HG02938 (cell line): ENCODE results near the gene RNF220.
A peak's percentile ranks its signal among the peaks of the same experiment; 100 is the strongest.

ENCODE experiments used
- ATAC-seq: cut with Tn5 transposase; IDR thresholded peaks from one replicate; pipeline ENCODE4 v1.9.1; 2021; ENCODE audit warnings: mild to moderate bottlenecking, moderate library complexity; ENCODE audit not compliant: unreplicated experiment

The RNF220 gene

GRCh38 chr1:44672961-44673674 lies 268.1 kb downstream of the RNF220 start:
- no peak for ATAC-seq

- no peak for ATAC-seq
These were observed 268.6 kb downstream of the RNF220 start for GRCh38 chr1:44673675-44674112.

GRCh38 chr1:44674113-44675000 lies 269.3 kb downstream of the RNF220 start, which contains the start of the genes ARMH1 and TMEM53:
ARMH1 (plus strand) TSS chr1:44674714; CDS start chr1:44689698, 14,984 bp downstream.
TMEM53 (minus strand) TSS chr1:44674481; CDS start chr1:44674391, 90 bp downstream.
- ATAC-seq: peak; percentile 93

- no peak for ATAC-seq
These were observed 270.1 kb downstream of the RNF220 start for GRCh38 chr1:44675186-44675585.

- no peak for ATAC-seq
These were observed 271.6 kb downstream of the RNF220 start for GRCh38 chr1:44676484-44677200.

- no peak for ATAC-seq
These were observed 272.2 kb downstream of the RNF220 start for GRCh38 chr1:44677201-44677766.

- no peak for ATAC-seq
These were observed 273.1 kb downstream of the RNF220 start for GRCh38 chr1:44678120-44678519.

- no peak for ATAC-seq
These were observed 273.6 kb downstream of the RNF220 start for GRCh38 chr1:44678626-44679025.

GRCh38 chr1:44679468-44679867 lies 274.4 kb downstream of the RNF220 start:
- no peak for ATAC-seq

GRCh38 chr1:44681905-44682882 lies 277.1 kb downstream of the RNF220 start:
- no peak for ATAC-seq

GRCh38 chr1:44682883-44683265 lies 277.8 kb downstream of the RNF220 start:
- ATAC-seq: no peak

GRCh38 chr1:44684525-44684924 lies 279.5 kb downstream of the RNF220 start:
- peak; percentile 85 for ATAC-seq

GRCh38 chr1:44685218-44685617 lies 280.2 kb downstream of the RNF220 start:
- no peak for ATAC-seq

GRCh38 chr1:44685881-44686280 lies 280.8 kb downstream of the RNF220 start:
- ATAC-seq: no peak

- ATAC-seq: no peak
These were observed 283.8 kb downstream of the RNF220 start for GRCh38 chr1:44688760-44689446.

GRCh38 chr1:44689447-44689765 lies 284.4 kb downstream of the RNF220 start:
- ATAC-seq: no peak

- no peak for ATAC-seq
These were observed 288.1 kb downstream of the RNF220 start for GRCh38 chr1:44693159-44693558.

- ATAC-seq: no peak
These were observed 288.8 kb downstream of the RNF220 start for GRCh38 chr1:44693900-44694299.

- peak; percentile 66 for ATAC-seq
These were observed 289.9 kb downstream of the RNF220 start for GRCh38 chr1:44694863-44695478.
